Tibial artery (tissue), 4 donors: ENCODE results near the gene RIN1.

ENCODE experiments used
- DNase-seq, 2 donors: peaks; one replicate each; pipeline ENCODE4 v3.0.0-alpha.2; 2019
- H3K27ac ChIP-seq, 2 donors: fragments of 200-600 bp; sonication (generic) in 1 of 2; 1 replicate in 1 of 2; 2 replicates in 1 of 2; pipeline ENCODE4 v1.5.1; 2018 to 2019; ENCODE audit warnings: mild to moderate bottlenecking in 1 of 2
- H3K27me3 ChIP-seq, 2 donors: fragments of 200-600 bp; sonication (generic) in 1 of 2; one replicate each; pipeline versions ENCODE4 v1.5.1 to v1.6.0; 2016 to 2019
- H3K36me3 ChIP-seq, 3 donors: fragments of 200-600 bp; sonication (generic) in 2 of 3; one replicate each; pipeline ENCODE4 v1.5.1; 2016 to 2019; ENCODE audit warnings: mild to moderate bottlenecking in 2 of 3
- H3K4me1 ChIP-seq, 4 donors: fragments of 200-600 bp; sonication (generic) in 2 of 4; 1 replicate in 3 of 4; 2 replicates in 1 of 4; pipeline ENCODE4 v1.5.1; 2016 to 2019
- H3K4me3 ChIP-seq, 2 donors: fragments of 200-600 bp; sonication (generic) in 1 of 2; 1 replicate in 1 of 2; 2 replicates in 1 of 2; pipeline ENCODE4 v1.5.1; 2018 to 2019; ENCODE audit warnings: mild to moderate bottlenecking in 2 of 2
- H3K9me3 ChIP-seq, 3 donors: fragments of 200-600 bp; sonication (generic) in 1 of 3; one replicate each; pipeline ENCODE4 v1.5.1; 2016 to 2019
- CTCF ChIP-seq, 2 experiments: fragments of 200-600 bp in 1 of 2; fragments of 450-650 bp in 1 of 2; IDR thresholded peaks; one replicate each; pipeline ENCODE4 v1.5.1; 2017 to 2019; ENCODE audit warnings: antibody characterized with exemption in 2 of 2, mild to moderate bottlenecking in 1 of 2, moderate library complexity in 1 of 2
- intact Hi-C: fragments of 100-400 bp; cut with DNase I; formaldehyde crosslinking; loops from one replicate; pipeline ENCODE4 v1.15.0; 2023; ENCODE audit warnings: low total_unique reads

The RIN1 gene

GRCh38 chr11:66365166-66365565 lies 28.9 kb upstream of the RIN1 start:
- H3K4me3 ChIP-seq: no peak overlapping the region
- no peaks in the 10 kb centered on the region for H3K9me3 ChIP-seq
- H3K4me1 ChIP-seq: peaks cover 0 to 4% (median 2%) of the 10 kb centered on the region in 4 donors
- H3K27ac ChIP-seq: no peak overlapping the region
- intact Hi-C loops: no loop called here
- H3K27me3 ChIP-seq: no peaks in the 10 kb centered on the region
- no peak for DNase-seq
- no peaks in the 10 kb centered on the region for H3K36me3 ChIP-seq
- no peak for TF ChIP-seq CTCF (IDR thresholded peaks at IDR 0.05)

- no peaks in the 10 kb centered on the region for H3K27me3 ChIP-seq
- no peak overlapping the region for H3K27ac ChIP-seq
- no peaks in the 10 kb centered on the region for H3K9me3 ChIP-seq
- DNase-seq: no peak
- H3K36me3 ChIP-seq: no peaks in the 10 kb centered on the region
- intact Hi-C loops: no loop called here
- TF ChIP-seq CTCF (IDR thresholded peaks at IDR 0.05): peak in 1 of 2 experiments; percentile 24
- no peaks in the 10 kb centered on the region for H3K4me1 ChIP-seq
- H3K4me3 ChIP-seq: no peak overlapping the region
Measured at GRCh38 chr11:66363805-66364535, 27.7 kb upstream of the RIN1 start.

GRCh38 chr11:66363187-66363601 lies 27.0 kb upstream of the RIN1 start:
- H3K36me3 ChIP-seq: no peaks in the 10 kb centered on the region
- no peaks in the 10 kb centered on the region for H3K9me3 ChIP-seq
- H3K27ac ChIP-seq: no peak overlapping the region
- H3K4me1 ChIP-seq: no peaks in the 10 kb centered on the region
- intact Hi-C loops: no loop called here
- no peak for TF ChIP-seq CTCF (IDR thresholded peaks at IDR 0.05)
- H3K27me3 ChIP-seq: no peaks in the 10 kb centered on the region
- no peak overlapping the region for H3K4me3 ChIP-seq
- DNase-seq: no peak

- DNase-seq: no peak
- no peak overlapping the region for H3K27ac ChIP-seq
- no peaks in the 10 kb centered on the region for H3K4me1 ChIP-seq
- intact Hi-C loops: no loop called here
- H3K9me3 ChIP-seq: no peaks in the 10 kb centered on the region
- H3K36me3 ChIP-seq: no peaks in the 10 kb centered on the region
- H3K27me3 ChIP-seq: no peaks in the 10 kb centered on the region
- no peak overlapping the region for H3K4me3 ChIP-seq
- no peak for TF ChIP-seq CTCF (IDR thresholded peaks at IDR 0.05)
Measured at GRCh38 chr11:66362481-66363147, 26.4 kb upstream of the RIN1 start.

GRCh38 chr11:66361502-66361941 lies 25.3 kb upstream of the RIN1 start:
- no peak overlapping the region for H3K27ac ChIP-seq
- no peak overlapping the region for H3K4me3 ChIP-seq
- H3K9me3 ChIP-seq: no peaks in the 10 kb centered on the region
- H3K36me3 ChIP-seq: no peaks in the 10 kb centered on the region
- no peaks in the 10 kb centered on the region for H3K27me3 ChIP-seq
- H3K4me1 ChIP-seq: no peaks in the 10 kb centered on the region
- DNase-seq: no peak
- intact Hi-C loops: no loop called here
- TF ChIP-seq CTCF (IDR thresholded peaks at IDR 0.05): no peak
